Type B pancreatic cell (in vitro differentiated cells): ENCODE results near the gene ZNF780A. TPM values are rescaled to one million over a fixed set of nuclear protein-coding genes. Genes with fewer than 3 reads are reported as not detected.

Source experiments
- DNase-seq: peaks from one replicate; pipeline ENCODE4 v3.0.0; 2021; ENCODE audit warnings: mixed read lengths; ENCODE audit not compliant: unreplicated experiment; ENCODE audit errors: extremely low spot score
- H3K27ac Mint-ChIP-seq: 2 replicates; pipeline ENCODE4 v1.8.0; 2021; ENCODE audit warnings: mild to moderate bottlenecking, mixed read lengths
- H3K27me3 Mint-ChIP-seq: 2 replicates; pipeline ENCODE4 v1.8.0; 2021; ENCODE audit warnings: mixed read lengths
- H3K36me3 Mint-ChIP-seq: 2 replicates; pipeline ENCODE4 v1.8.0; 2021; ENCODE audit warnings: mixed read lengths
- H3K4me1 Mint-ChIP-seq: one replicate; pipeline ENCODE4 v1.8.0; 2021; ENCODE audit warnings: mixed read lengths; ENCODE audit not compliant: unreplicated experiment
- H3K4me3 Mint-ChIP-seq: 2 replicates; pipeline ENCODE4 v1.8.0; 2021; ENCODE audit warnings: mild to moderate bottlenecking, mixed read lengths
- H3K9me3 Mint-ChIP-seq: 2 replicates; pipeline ENCODE4 v1.8.0; 2021; ENCODE audit warnings: mixed read lengths
- total RNA-seq: library from RNA; stranded (reverse); gene quantifications from 2 replicates; pipeline ENCODE4 v1.2.1, GENCODE V29; 2021; ENCODE audit warnings: low replicate concordance
- TF ChIP-seq, protein P1 (sequence below): fragments of 200-600 bp; sonication (generic); conservative IDR thresholded peaks from 2 replicates; pipeline ENCODE4 v1.5.0; 2021; ENCODE audit warnings: antibody characterized with exemption, mild to moderate bottlenecking

Gene ZNF780A
- total RNA-seq, 1 donor from 2014 or later = 21.2 TPM

DNA sequence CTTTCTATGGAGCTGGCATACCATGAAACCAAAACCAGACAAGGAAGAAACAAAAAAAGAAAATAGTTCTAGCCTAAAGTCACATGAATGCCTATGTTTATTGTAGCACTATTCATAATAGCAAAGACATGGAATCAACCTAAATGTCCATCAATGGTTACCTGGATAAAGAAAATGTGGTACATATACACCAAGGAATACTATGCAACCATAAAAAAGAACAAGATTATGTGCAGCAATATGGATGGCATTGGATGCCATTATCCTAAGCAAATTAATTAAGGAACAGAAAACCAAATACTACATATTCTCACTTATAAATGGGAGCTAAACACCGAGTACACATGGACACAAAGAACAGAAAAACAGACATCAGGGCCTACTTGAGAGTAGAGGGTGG, 10.5 kb downstream of the ZNF780A start:
- no peaks in the 10 kb centered on the region for H3K27me3 Mint-ChIP-seq
- H3K9me3 Mint-ChIP-seq = peaks cover 9% of the 10 kb centered on the region
- H3K36me3 Mint-ChIP-seq = peaks cover 70% of the 10 kb centered on the region
- TF ChIP-seq, protein P1, sequence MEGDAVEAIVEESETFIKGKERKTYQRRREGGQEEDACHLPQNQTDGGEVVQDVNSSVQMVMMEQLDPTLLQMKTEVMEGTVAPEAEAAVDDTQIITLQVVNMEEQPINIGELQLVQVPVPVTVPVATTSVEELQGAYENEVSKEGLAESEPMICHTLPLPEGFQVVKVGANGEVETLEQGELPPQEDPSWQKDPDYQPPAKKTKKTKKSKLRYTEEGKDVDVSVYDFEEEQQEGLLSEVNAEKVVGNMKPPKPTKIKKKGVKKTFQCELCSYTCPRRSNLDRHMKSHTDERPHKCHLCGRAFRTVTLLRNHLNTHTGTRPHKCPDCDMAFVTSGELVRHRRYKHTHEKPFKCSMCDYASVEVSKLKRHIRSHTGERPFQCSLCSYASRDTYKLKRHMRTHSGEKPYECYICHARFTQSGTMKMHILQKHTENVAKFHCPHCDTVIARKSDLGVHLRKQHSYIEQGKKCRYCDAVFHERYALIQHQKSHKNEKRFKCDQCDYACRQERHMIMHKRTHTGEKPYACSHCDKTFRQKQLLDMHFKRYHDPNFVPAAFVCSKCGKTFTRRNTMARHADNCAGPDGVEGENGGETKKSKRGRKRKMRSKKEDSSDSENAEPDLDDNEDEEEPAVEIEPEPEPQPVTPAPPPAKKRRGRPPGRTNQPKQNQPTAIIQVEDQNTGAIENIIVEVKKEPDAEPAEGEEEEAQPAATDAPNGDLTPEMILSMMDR = no peak
- no peak overlapping the region for H3K27ac Mint-ChIP-seq
- no peak overlapping the region for H3K4me3 Mint-ChIP-seq
- no peaks in the 10 kb centered on the region for H3K4me1 Mint-ChIP-seq
- DNase-seq = no peak

DNA sequence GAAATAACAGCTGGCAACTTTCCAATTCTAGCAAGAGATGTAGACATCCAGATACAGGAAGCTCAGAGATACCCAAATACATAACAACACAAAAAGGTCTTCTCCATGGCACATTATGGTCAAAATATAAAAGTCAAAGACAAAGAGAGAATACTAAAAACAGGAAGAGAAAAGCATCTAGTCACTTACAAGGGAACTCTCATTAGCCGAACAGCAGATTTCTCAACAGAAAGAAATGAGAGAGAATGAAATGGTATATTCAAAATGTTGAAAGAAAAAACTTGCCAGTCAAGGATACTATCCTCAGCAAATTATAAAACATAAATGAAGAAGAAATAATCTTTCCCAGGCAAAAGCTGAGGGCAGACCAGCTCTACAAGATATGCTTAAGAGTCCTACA, 12.4 kb downstream of the ZNF780A start:
- Mint-ChIP-seq H3K9me3 (peaks cover 15% of the 10 kb centered on the region), H3K4me3 (no peak overlapping the region), H3K27me3 (no peaks in the 10 kb centered on the region), H3K36me3 (peaks cover 89% of the 10 kb centered on the region), H3K27ac (no peak overlapping the region), H3K4me1 (no peaks in the 10 kb centered on the region)
- DNase-seq = no peak
- TF ChIP-seq, protein P1 = no peak

- TF ChIP-seq, protein P1 = no peak
- H3K27me3 Mint-ChIP-seq = no peaks in the 10 kb centered on the region
- no peak overlapping the region for H3K27ac Mint-ChIP-seq
- H3K4me1 Mint-ChIP-seq = no peaks in the 10 kb centered on the region
- H3K4me3 Mint-ChIP-seq = no peak overlapping the region
- H3K36me3 Mint-ChIP-seq = peaks cover 39% of the 10 kb centered on the region
- DNase-seq = no peak
- peaks cover 15% of the 10 kb centered on the region for H3K9me3 Mint-ChIP-seq
These were observed 20.7 kb downstream of the ZNF780A start for GRCh38 chr19:40070058-40070457.

- TF ChIP-seq, protein P1 = no peak
- peaks cover 22% of the 10 kb centered on the region for H3K4me1 Mint-ChIP-seq
- peaks cover 3% of the 10 kb centered on the region for H3K36me3 Mint-ChIP-seq
- H3K27me3 Mint-ChIP-seq = no peaks in the 10 kb centered on the region
- no peak overlapping the region for H3K4me3 Mint-ChIP-seq
- H3K27ac Mint-ChIP-seq = no peak overlapping the region
- H3K9me3 Mint-ChIP-seq = peaks cover 21% of the 10 kb centered on the region
- no peak for DNase-seq
These were observed 31.1 kb downstream of the ZNF780A start for GRCh38 chr19:40059624-40060023.

DNA sequence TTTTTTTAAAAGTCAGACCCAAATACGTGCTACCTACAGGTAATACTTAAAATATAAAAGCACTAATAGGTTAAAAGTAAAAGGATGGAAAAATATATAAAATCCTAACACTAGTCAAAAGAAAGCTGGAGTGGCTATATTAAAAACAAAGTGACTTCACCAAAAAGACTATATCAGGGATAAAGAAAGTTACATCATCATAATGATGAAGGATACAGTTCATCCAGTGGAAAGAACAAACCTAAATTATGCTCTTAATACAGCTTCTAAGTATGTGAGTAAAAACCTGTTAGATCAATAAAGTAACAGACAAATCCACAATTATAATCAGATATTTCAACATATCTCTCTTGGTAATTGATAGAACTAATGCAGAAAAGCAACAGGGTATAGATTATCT, 33.6 kb downstream of the ZNF780A start:
- no peak for DNase-seq
- H3K4me3 Mint-ChIP-seq = peak overlapping the region; percentile 100
- H3K4me1 Mint-ChIP-seq = peaks cover 35% of the 10 kb centered on the region
- no peaks in the 10 kb centered on the region for H3K27me3 Mint-ChIP-seq
- H3K27ac Mint-ChIP-seq = no peak overlapping the region
- peaks cover 28% of the 10 kb centered on the region for H3K9me3 Mint-ChIP-seq
- peaks cover 27% of the 10 kb centered on the region for H3K36me3 Mint-ChIP-seq
- TF ChIP-seq, protein P1 = no peak

DNA sequence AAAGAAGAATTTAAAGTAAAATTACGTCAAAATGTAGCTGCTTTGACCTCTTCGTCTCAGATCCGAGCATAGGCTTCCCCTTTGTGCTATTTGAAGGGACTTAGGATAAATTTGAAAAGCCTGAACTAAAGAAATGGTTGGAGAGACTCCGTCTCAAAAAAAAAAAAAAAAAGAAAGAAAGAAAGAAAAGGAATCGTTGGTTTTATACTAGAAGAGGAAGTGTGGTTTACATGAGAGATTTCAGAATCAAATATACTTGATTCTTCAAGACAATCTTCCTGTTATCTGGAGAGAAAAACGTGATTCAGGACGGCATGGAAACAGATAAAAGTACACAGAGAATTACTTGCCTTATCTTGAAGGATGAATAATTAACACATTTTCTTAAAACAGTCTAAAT, 34.2 kb downstream of the ZNF780A start:
- no peak for DNase-seq
- peaks cover 30% of the 10 kb centered on the region for H3K36me3 Mint-ChIP-seq
- H3K4me3 Mint-ChIP-seq = peak overlapping the region; percentile 100
- H3K4me1 Mint-ChIP-seq = peaks cover 35% of the 10 kb centered on the region
- no peaks in the 10 kb centered on the region for H3K27me3 Mint-ChIP-seq
- peaks cover 31% of the 10 kb centered on the region for H3K9me3 Mint-ChIP-seq
- TF ChIP-seq, protein P1 = no peak
- H3K27ac Mint-ChIP-seq = peak overlapping the region; percentile 87
